Left renal pelvis (tissue), 4 donors: ENCODE results near the gene CYP27A1. TPM values are rescaled to one million over a fixed set of nuclear protein-coding genes. Genes with fewer than 3 reads are reported as not detected.
"Not testable (repeated sequence)": the region's sequence is repeated elsewhere in the genome, so short reads cannot be mapped to it uniquely, and the experiment has no call there.

Experiments used
- DNase-seq, 4 donors: peaks; one replicate each; pipeline ENCODE4 v3.0.0-alpha.2; 2013; ENCODE audit warnings: low read depth in 4 of 4, low spot score in 3 of 4
- polyA plus RNA-seq, 4 donors: library from polyadenylated mRNA; unstranded; fragments of 120-200 nt; gene quantifications; one replicate each; pipeline ENCODE4 v1.2.1, GENCODE V29; 2013; ENCODE audit not compliant: insufficient read length in 4 of 4

CYP27A1 gene
- polyA plus RNA-seq, 4 donors, result 10.6 to 52.6 (median 42.3) TPM

DNA sequence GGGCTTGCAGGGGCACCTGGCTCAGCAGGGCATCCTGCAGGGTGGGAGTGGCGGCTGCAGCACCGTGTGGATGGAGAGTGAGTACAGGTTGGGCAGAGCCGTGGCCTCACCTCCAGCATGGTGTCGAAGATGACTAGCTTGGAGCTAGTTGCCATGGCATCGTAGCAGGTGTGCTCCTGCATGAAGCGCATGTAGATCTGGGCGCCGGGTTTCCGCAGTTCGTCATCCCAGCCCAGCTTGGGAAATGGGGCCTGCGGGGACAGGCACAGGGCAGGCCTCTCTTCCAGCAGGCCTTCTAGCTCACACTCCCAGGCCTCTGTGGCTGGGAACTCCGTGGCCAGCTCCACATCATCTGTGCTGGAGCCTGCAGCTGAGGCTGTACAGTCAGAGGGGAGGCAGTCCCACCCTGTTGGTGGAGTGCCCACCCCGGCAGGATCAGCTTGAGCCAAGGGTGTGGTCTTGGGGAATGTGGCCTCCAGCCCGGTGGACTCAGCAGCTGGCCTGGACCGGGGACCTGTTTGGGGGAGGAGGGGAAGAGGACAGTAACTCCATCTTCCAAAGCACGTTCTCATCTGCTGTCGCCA lies 48.0 kb downstream of the CYP27A1 start:
- no peak for DNase-seq

DNA sequence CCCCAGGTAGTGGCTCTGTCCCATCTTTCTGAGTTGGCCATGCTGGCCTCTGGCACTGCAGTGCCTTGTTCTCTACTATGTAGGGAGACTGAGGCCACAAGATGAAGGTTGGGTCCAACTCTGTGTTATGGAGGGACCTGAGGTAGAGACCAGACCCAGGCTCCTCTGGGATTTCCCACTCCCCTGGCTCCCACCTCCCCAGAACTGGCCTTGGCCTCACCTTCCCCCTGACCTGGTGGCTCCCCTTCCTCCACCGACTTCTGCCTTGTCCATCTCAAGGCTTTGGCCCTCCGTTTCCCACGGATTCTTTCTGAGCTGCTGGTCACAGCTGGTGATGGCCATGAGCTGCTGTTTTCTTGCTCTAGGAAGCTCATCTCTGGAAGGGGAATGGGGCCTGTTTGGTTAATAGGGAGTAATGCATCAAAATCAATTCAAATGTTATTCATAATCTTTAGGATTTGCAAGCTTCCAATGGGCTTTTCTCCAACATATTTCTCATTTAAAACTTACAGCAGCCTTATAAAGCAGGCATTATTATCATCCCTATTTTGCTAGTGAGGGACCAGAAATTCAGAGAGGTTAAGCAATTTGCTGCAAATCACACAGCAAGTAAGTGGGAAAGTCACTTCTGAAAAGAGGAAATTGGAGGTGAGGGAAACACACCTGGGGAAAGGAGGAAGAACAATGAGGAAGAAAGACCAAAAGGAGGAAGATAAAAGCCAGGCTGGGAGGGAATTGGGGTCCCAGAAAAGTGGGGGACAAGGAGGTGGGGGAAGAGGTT lies 48.8 kb downstream of the CYP27A1 start:
- no peak for DNase-seq

DNA sequence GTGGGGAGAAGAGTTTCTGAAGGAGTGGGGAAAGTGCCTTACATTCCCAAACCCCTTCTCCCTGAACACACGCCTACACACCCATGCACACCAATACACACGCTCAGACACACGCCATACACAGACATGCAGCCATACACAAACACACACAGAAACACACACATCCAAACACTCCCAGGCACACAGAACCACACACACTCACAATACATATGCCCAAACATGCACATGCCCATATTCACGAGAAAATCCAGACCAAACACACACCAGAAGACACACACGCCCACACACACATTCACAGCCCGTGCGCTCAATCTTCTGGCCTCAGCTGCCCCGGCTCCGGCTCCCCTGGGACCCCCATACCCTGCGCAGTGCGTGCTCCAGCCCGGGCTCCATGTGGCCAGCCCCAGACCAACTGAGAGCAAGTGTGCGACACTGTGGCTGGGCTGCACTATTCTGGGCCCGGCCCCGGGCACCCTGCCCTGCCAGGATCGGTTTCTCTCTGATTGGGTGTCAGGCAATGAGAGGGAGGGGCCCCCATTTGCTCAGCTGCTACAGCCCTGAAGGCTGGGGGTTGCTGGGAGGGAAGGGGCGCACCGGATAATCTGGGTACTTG lies 49.5 kb downstream of the CYP27A1 start, which contains the start of gene PRKAG3:
Gene PRKAG3, minus strand, starts transcription at position 426 of the 613 bp plus-strand sequence.
- no peak for DNase-seq

DNA sequence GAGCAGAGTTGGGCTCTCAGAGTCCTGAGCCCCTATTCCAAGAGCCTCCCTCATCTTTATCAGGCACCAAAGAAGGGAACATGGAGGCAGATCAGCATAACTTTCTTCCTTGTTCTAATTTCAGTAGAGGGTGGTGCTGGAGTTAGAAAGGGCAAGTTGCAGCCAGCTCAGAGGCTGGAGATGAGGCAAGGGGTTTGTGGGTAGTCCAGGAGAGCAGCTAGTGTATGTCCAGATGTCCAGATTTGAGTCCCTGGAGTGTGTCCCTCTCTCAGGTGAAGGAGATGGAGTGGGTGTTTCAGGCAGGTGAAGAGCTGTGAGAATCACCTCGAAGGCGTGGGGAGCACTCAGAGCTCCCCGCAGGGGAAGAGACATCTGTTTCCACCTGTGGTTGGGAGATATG lies 50.1 kb downstream of the CYP27A1 start:
- no peak for DNase-seq

DNA sequence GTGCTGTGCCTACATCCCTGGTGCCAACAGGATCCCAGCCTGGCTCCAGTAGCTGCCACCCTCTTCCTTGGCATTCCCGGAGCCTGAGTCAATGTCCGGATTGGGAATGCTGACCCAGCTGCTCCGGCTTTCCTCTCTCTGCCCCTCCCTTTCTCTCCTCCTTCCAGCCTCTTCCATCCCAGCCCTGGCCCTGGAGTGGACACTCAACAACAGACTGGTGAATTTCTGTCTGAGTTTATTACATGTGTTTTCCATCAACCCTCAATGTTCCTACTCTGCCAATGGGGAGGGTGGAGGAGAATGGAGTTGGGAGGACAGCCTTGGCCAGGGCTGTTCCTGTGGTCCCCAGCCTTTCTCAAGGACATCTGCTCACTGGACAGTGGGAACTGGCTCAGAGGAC lies 50.6 kb downstream of the CYP27A1 start:
- DNase-seq, result no peak

DNA sequence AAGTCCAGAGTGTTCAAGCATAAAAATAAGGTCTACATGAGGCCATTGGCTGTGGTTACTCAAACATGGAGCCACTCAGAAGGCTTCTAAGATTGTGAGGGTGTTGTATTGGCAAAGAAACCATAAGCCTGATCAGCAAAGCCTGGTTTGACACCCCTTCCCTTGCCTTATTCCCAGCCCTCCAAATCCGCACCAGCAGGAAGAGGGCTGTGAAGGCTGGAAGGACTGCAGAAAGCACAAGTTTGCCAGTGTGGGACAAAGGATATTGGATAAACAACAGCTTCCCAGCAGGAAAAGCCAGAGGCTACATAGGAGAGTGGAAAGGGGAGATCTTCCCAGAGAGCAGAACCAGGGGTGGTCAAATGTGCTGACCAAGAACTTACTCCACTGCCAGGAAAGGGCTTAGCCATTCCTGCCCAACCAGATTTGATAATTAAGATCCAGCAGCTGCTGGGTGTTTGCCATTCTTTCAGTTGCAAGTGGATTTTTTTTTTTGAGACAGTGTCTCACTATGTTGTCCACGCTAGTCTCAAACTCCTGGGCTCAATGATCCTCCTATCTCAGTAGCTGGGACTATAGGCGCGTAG lies 51.2 kb downstream of the CYP27A1 start:
- DNase-seq, result no peak

DNA sequence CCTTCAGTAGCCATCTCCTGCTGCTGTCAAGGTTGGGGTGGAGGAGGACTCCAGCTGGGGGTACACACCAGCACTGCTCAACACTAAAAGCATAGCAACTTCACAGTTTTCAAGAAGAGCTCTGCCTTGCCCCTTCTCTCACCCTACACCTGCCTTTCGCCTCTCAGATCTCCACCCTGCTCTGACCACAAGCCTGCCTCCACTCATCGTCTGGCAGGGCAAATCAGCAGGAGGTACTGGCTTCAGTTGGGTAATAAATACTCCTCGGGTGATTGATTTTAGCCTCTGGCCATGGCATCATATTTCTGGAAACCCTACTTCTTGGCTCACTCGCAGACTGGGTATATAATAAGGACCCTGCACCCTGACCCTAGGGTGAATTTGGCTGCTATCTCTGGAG lies 52.7 kb downstream of the CYP27A1 start:
- no peak for DNase-seq

DNA sequence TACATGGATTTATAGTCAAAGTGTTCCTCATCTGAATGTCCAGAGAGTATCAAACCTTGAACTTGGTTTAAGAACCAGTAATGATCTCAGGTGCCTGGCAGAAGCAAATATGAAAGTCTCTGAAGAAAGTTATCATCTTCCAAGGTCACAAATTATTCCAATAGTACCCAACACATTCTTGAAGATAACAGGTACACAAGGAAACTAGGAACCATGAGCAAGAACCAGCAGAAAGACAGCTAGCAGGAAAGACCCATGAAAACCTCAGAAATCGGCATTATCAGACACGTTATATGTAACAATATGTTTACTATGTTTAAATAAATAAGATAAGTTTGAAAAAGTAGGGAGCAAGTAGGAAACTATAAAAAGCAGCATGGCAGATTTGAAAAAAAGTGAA lies 55.5 kb downstream of the CYP27A1 start:
- DNase-seq, result no peak

DNA sequence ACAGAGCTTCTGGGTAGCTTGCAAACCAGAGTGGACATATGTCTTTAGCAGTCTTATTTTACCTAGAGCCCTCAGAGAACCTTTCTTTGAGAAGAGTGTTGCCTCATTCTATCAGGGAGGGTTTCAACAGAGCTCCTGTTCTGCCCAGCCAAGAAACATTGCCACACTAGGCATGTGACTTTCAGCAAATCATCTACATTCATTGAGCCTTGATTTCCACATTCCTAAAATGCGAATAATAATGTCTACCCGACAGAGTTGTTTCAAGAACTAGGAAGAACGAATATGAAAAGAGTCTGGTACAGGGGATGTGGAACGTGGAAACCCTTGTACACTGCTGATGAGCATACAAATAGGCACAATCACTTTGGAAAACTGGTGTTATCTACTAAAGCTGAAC lies 57.5 kb downstream of the CYP27A1 start:
- no peak for DNase-seq

DNA sequence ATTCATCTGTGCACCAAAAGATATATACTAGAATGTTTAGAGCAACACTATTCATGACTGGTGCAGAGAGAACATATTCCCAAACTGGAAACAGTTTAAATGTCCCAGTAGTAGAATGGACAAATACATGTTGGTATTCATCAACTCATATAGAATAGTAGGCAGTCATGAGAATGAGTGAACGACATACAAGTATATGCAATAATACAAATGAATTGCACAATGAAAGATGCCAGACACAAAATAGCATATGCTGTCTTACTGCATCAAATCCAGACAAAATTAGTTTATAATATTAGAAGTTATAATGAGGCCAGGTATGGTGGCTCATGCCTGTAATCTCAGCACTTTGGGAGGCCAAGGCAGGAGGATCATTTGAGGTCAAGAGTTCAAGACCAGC lies 57.9 kb downstream of the CYP27A1 start:
- no peak for DNase-seq

DNA sequence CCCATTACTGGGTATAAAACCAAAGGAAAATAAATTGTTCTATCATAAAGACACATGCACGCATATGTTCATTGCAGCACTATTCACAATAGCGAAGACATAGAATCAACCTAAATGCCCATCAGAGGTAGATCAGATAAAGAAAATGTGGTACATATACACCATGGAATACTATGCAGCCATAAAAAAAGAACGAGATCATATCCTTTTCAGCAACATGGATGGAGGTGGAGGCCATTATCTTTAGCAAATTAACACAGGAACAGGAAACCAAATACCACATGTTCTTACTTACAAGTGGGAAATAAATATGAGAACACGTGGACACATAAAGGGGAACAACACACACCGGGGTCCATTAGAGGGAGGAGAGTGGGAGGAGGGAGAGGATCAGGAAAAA lies 62.4 kb downstream of the CYP27A1 start:
- DNase-seq, result not testable (repeated sequence)

DNA sequence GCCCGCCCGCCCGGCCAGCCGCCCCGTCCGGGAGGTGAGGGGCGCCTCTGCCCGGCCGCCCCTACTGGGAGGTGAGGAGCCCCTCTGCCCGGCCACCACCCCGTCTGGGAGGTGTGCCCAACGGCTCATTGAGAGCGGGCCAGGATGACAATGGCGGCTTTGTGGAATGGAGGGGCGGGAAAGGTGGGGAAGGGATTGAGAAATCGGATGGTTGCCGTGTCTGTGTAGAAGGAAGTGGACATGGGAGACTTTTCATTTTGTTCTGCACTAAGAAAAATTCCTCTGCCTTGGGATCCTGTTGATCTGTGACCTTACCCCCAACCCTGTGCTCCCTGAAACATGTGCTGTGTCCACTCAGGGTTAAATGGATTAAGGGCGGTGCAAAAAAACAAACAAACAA lies 65.0 kb downstream of the CYP27A1 start:
- not testable (repeated sequence) for DNase-seq

DNA sequence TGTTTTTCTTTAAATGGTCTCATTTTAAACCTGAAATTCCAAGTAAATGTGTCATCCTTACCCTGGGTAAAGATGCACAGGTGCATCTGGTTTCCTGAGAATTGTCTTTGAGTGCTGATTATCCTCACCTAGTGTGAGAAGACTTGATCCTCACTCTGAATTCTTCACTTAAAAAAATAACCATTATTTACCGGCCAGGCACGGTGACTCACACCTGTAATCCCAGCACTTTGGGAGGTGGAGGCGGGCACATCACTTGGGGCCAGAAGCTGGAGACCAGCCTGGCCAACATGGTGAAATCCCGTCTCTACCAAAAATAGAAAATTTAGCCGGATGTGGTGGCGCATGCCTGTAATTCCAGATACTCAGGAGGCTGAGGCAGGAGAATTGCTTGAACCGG lies 67.8 kb downstream of the CYP27A1 start:
- DNase-seq, result no peak

DNA sequence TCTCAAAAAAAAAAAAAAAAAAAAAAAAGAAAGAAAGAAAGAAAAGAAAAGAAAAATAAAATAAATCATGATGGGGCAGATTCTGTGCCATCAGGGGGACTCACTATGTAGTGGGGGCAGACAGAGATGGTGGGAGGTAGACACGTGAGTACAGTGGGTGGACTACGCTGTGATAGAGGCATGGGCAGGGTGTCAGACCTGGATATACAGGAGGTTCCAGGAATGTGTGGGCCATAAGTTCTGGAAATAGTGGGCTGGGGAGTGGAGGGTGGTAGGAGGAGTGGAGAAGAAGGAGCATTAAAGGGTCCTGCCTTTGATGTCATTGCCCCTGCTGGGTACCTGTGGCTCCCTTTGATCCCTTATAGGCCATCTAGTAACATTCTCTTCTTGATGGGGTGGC lies 68.8 kb downstream of the CYP27A1 start:
- DNase-seq, result no peak

DNA sequence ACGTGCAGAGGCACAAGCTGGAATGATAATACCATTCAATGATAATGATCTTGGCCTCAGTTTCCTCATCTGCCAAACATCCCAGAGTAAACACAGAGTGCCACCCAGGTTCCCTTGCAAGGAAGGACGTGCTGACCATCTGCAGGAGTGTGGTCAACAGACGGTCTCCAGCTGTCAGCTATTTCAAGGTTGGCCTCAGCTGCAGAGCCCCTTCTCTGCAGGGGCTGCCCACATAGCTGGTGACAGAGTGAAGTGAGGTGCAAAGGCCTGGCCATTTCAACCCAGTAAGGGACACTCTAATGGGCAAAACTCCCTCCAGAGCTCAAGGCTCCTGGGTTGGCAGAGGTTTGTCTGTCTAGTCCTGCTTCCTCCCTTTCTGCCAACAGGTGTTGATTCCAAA lies 69.3 kb downstream of the CYP27A1 start:
- DNase-seq, result no peak

DNA sequence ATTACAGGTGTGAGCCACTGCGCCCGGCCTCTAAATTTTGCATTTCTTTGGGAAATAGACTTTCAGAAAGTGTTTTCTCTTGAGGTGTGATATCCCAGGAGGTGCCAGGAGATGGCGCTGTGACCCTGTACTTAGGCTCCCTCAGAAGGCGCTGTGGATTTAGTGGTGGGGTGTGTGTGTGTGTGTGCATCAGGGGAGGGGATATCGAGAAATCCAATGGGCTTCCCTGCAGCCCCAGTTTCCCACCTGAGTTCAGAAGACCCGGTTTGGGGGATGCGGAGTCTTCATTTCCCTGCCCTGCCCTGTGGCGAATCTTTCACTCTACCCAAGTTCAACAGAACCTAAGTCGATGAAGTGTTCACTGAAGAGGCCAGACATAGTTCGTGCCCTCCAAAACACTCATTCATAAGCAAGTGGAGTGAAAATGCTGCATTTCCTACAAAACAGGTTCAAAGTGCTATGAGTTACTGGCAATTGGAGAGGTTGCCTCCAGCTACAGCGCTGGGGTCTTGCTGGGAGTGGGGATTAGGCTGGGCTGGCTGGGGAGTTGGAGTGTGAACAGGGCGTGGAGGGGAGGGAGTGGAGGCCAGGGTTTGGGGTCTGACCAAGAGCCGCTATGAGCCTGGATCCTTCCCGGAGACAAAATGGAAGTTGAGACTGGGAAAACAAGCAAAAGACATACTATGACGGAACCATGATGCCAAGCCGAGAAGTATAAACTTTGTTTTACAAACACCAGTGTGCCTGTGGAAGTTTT lies 71.1 kb downstream of the CYP27A1 start:
- no peak for DNase-seq

DNA sequence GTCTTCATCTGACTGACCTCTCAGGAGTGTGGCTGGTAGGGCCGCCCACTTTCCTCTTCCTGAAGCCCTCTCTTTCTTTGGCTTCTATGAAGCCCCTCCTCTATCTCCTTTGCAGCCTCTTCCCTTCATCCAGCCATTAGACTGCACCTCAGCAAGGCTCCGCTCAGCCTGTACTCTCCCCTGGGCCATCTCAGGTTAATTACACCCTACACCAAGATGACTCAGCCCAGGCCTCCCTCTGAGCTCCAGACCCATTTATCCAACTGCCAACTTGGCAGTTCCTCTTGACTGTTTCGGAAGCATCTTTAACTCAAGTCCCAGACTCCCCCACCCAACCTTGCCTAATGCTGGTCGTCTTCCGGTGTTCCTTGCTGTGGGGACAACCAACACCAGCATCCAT lies 71.8 kb downstream of the CYP27A1 start:
- DNase-seq, result no peak

DNA sequence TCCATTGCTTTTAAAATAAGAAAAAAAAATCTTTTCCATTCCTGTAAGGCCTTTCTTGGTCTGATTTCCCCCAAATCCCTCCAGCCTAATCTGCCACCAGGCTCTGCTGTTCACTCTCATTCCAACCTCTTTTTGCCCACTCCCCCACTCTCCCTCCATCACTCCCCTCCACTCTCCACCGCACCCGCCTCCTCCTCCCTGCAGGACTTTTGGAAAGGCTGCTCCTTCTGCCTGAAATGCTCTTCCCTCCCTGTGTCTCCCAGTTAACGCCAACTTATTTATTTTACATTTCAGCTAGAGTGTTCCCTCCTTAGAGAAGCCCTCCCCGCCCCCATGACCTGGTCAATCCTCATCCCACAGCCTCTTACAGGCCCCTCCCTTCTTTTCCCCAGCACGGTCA lies 72.9 kb downstream of the CYP27A1 start:
- no peak for DNase-seq

DNA sequence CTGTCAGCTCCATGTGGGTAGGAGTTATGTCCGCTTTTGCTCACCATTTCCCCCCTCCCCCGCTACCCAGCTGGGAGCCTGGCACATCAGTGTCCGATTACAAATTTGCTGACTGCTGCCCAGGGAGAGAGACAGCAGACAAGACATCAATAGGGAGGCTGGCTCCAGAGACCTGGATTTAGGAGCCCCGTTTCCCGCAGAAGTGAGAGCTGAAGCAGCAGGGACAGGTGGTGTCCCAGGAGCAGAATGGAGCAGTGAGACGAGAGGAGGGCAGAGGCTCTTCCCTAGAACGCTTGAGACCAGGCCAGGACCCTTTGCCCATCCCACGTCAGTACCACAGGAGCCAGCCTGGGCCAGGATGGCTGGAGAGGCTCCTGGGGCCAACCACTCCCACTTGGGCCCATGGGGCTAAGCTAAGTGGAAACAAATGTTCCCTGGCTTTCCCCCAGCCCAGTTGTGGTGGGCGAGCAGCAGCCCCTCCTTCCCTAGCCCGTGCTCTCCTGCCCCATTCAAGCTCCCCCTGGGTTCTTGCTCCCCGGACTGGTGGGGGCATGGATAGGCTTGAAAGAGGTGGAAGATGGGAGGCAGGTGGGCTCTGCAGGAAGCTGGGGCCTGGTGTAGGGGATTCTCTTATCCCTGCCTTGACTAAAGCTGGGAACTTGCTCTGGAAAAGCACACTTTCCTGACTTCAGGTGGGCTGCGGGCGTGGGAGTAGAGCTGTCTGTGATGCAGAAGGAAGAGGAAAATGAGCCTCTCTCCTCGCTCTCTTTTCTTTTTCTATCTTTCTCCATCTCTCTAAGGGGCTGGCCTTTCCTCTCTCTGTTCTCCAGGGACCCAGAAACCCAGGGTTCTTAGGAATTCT lies 73.6 kb downstream of the CYP27A1 start:
- no peak for DNase-seq
